Fibroblast of lung (primary cell): ENCODE measurements around the gene SLC24A4. TPM values are rescaled to one million over a fixed set of nuclear protein-coding genes. Genes with fewer than 3 reads are reported as not detected.

ENCODE experiments used
- DNase-seq, 2 donors: peaks; one replicate each; pipeline versions ENCODE4 v3.0.0 to v3.0.0-alpha.2; 2010; ENCODE audit warnings: low read depth in 2 of 2
- H2AFZ ChIP-seq: 2 replicates; pipeline ENCODE4 v1.5.1; 2012; ENCODE audit warnings: low read length, control low read depth, inconsistent platforms
- H3K27ac ChIP-seq: 2 replicates; pipeline ENCODE4 v1.5.1; 2011; ENCODE audit warnings: low read length, control low read depth; ENCODE audit not compliant: insufficient read depth
- H3K27me3 ChIP-seq: 2 replicates; pipeline ENCODE4 v1.5.1; 2011; ENCODE audit warnings: mild to moderate bottlenecking, low read length; ENCODE audit not compliant: control insufficient read depth, insufficient read depth
- H3K36me3 ChIP-seq: 2 replicates; pipeline ENCODE4 v1.5.1; 2011; ENCODE audit warnings: low read length; ENCODE audit not compliant: control insufficient read depth, insufficient read depth
- H3K4me1 ChIP-seq: 2 replicates; pipeline ENCODE4 v1.5.1; 2011; ENCODE audit warnings: low read length; ENCODE audit not compliant: control insufficient read depth, insufficient read depth; ENCODE audit errors: extremely low read depth
- H3K4me2 ChIP-seq: 2 replicates; pipeline ENCODE4 v1.5.1; 2011; ENCODE audit warnings: low read length, control low read depth; ENCODE audit not compliant: insufficient read depth; ENCODE audit errors: extremely low read depth
- H3K4me3 ChIP-seq, 4 experiments: fragments of 200-600 bp in 1 of 4; sonication (generic) in 1 of 4; replicated peaks in 1 of 4; 2 replicates each; pipeline ENCODE4 v1.5.1; 2011 to 2016; ENCODE audit warnings: low read length in 4 of 4, low read depth in 3 of 4, mild to moderate bottlenecking in 3 of 4, control low read depth in 2 of 4, inconsistent platforms in 1 of 4, mixed read lengths in 1 of 4; ENCODE audit not compliant: insufficient read depth in 1 of 4; ENCODE audit errors: control extremely low read depth in 1 of 4
- H3K79me2 ChIP-seq: 2 replicates; pipeline ENCODE4 v1.5.1; 2012; ENCODE audit warnings: mild to moderate bottlenecking, low read length, inconsistent platforms; ENCODE audit not compliant: control insufficient read depth, insufficient read depth
- H3K9ac ChIP-seq: 2 replicates; pipeline ENCODE4 v1.5.1; 2011; ENCODE audit warnings: mild to moderate bottlenecking, low read length, control low read depth; ENCODE audit not compliant: insufficient read depth
- H3K9me3 ChIP-seq: 2 replicates; pipeline ENCODE4 v1.5.1; 2012; ENCODE audit warnings: low read depth, low read length; ENCODE audit not compliant: control insufficient read depth, insufficient read depth
- H4K20me1 ChIP-seq: 2 replicates; pipeline ENCODE4 v1.5.1; 2011; ENCODE audit warnings: low read length; ENCODE audit not compliant: control insufficient read depth, insufficient read depth; ENCODE audit errors: extremely low read depth
- CTCF ChIP-seq, 2 donors: IDR thresholded peaks in 1 of 2; conservative IDR thresholded peaks in 1 of 2; 1 replicate in 1 of 2; 2 replicates in 1 of 2; pipeline ENCODE4 v1.5.1; 2011 to 2012; ENCODE audit warnings: low read length in 2 of 2, control low read depth in 1 of 2, inconsistent platforms in 1 of 2, low read depth in 1 of 2, mild to moderate bottlenecking in 1 of 2
- EZH2 ChIP-seq: IDR thresholded peaks from 2 replicates; pipeline ENCODE4 v1.5.1; 2012; ENCODE audit warnings: low read length, control low read depth, mild to moderate bottlenecking; ENCODE audit errors: missing control alignments
- polyA plus RNA-seq, 2 donors: library from polyadenylated mRNA; depleted of rRNA in 1 of 2; stranded (reverse) in 1 of 2; unstranded in 1 of 2; fragments of >200 nt; gene quantifications; 2 replicates each; pipeline ENCODE4 v1.2.1, GENCODE V29; 2011 to 2012; ENCODE audit warnings: missing spikeins in 1 of 2
- total RNA-seq: library from RNA; depleted of rRNA; stranded (reverse); fragments of >200 nt; gene quantifications from 2 replicates; pipeline ENCODE4 v1.2.1, GENCODE V29; 2014

SLC24A4 gene
- total and polyA plus RNA-seq, 2 donors (not counting 1 experiment from before 2014, with no cell fraction given): 0.03 TPM; not detected in 1

GRCh38 chr14:92538412-92538985 lies 215.5 kb downstream of the SLC24A4 start:
- H3K4me1 ChIP-seq: peaks cover 23% of the 10 kb centered on the region
- no peaks in the 10 kb centered on the region for H3K9me3 ChIP-seq
- H3K79me2 ChIP-seq: peaks cover 23% of the 10 kb centered on the region
- H3K36me3 ChIP-seq: no peaks in the 10 kb centered on the region
- no peak overlapping the region for H3K9ac ChIP-seq
- H2AFZ ChIP-seq: no peak overlapping the region
- no peak overlapping the region for H3K4me2 ChIP-seq
- no peak overlapping the region for H3K4me3 ChIP-seq
- no peak for DNase-seq
- H4K20me1 ChIP-seq: no peaks in the 10 kb centered on the region
- no peak for TF ChIP-seq CTCF (conservative IDR thresholded peaks at IDR 0.05 in 1 of 2, IDR thresholded peaks at IDR 0.05 in 1 of 2; ENCODE audit: low read depth in 1 of 2, low read length in 2 of 2)
- TF ChIP-seq EZH2: no peak
- no peaks in the 10 kb centered on the region for H3K27me3 ChIP-seq
- no peak overlapping the region for H3K27ac ChIP-seq

DNA sequence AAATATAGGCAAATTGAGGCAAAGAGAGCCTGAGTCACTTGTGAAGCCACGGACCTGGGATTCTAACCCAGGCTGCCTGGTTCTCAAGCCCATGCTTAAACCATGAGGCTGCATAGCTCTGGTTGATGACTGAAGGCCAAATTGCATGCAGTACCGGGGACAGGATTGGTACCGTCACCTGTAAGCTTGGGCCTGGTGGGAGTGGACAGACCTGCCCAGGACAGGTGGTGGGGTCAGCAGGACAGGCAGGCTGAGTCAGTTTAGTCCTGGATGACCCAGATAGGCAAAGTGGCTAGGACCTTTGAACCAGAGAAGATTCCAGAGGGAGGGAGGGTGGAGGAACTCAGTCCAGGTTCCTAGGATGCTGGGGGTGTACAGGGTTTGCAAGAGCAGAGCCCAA lies 216.5 kb downstream of the SLC24A4 start:
- no peaks in the 10 kb centered on the region for H4K20me1 ChIP-seq
- H3K36me3 ChIP-seq: no peaks in the 10 kb centered on the region
- peak overlapping the region; percentile 59 for H3K4me2 ChIP-seq
- H3K27me3 ChIP-seq: no peaks in the 10 kb centered on the region
- DNase-seq: no peak
- H2AFZ ChIP-seq: no peak overlapping the region
- peaks cover 24% of the 10 kb centered on the region for H3K79me2 ChIP-seq
- H3K9ac ChIP-seq: peak overlapping the region; percentile 66
- H3K4me3 ChIP-seq: no peak overlapping the region
- TF ChIP-seq CTCF (conservative IDR thresholded peaks at IDR 0.05 in 1 of 2, IDR thresholded peaks at IDR 0.05 in 1 of 2; ENCODE audit: low read depth in 1 of 2, low read length in 2 of 2) (no peak), EZH2 (no peak)
- no peaks in the 10 kb centered on the region for H3K9me3 ChIP-seq
- H3K27ac ChIP-seq: peak overlapping the region; percentile 92
- H3K4me1 ChIP-seq: peaks cover 23% of the 10 kb centered on the region

DNA sequence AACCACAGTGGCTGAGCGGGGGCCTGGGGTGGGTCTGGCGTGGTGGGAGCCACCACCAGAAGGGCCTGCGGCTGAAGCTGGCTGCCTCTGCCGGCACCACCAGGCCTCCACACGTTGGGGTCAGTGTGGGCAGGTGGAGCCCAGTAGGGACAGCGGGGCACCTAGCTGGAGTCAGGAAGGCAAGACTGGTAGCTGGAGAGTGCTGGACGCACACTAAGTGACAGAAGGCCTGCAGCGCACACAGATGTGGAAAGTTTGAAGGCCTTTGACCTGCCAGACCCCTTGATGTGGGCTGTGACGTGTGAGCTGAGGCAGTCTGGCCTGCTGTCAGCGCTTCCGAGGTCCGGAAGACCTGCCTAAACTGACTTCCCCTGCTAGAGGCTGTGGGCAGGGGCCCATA lies 216.9 kb downstream of the SLC24A4 start:
- Histone ChIP-seq H3K4me1 (peaks cover 23% of the 10 kb centered on the region), H3K9me3 (no peaks in the 10 kb centered on the region), H3K27ac (peak overlapping the region; percentile 92), H3K36me3 (no peaks in the 10 kb centered on the region), H3K79me2 (peaks cover 24% of the 10 kb centered on the region), H4K20me1 (no peaks in the 10 kb centered on the region), H3K27me3 (no peaks in the 10 kb centered on the region), H3K4me2 (peak overlapping the region; percentile 59), H3K9ac (peak overlapping the region; percentile 66), H3K4me3 (peak overlapping the region in 1 of 4 experiments; percentile 2), H2AFZ (no peak overlapping the region)
- peak in 1 of 2 donors; percentile 82 for DNase-seq
- TF ChIP-seq CTCF (conservative IDR thresholded peaks at IDR 0.05 in 1 of 2, IDR thresholded peaks at IDR 0.05 in 1 of 2; ENCODE audit: low read depth in 1 of 2, low read length in 2 of 2) (no peak), EZH2 (no peak)
